LNCAP (cell line): ENCODE measurements around the gene VWA5B2.

Experiments
- TF ChIP-seq, protein P1 (sequence below): fragments of 450-650 bp; IDR thresholded peaks from 2 replicates; pipeline ENCODE4 v1.5.1; 2017; ENCODE audit warnings: mild to moderate bottlenecking

Gene VWA5B2

DNA sequence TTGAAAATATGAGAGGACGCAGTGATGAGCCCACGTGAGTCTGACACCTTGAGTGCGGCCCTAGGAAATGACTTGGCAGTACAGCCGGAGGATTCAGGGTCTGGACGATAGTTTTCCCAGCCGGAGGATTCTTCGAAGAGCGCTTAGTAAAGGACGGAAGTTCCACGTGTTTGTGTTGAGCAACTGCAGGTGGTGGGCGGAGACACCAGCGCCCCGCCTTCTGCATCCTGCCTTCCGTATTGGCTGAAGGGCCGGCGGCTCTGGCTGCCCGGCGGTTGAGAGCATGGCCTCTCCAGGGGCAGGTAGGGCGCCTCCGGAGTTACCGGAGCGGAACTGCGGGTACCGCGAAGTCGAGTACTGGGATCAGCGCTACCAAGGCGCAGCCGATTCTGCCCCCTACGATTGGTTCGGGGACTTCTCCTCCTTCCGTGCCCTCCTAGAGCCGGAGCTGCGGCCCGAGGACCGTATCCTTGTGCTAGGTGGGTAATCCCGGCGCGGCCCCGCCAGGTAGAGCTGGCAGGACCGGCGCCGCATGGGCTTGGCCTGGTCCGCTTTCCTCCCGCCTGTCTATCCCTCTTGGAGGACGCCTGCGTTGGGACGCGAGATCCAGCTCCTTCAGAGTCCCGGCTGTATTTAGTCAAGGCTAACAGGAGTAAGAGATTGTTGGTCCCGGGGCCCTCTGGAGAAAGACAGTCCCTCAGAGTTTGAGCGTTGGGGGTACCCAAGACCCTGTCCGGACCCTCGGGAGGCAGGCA, 20.2 kb downstream of the VWA5B2 start, which contains the start of gene EEF1AKMT4:
Gene EEF1AKMT4, plus strand, starts transcription at position 261 of the 755 bp plus-strand sequence. Its CDS starts 23 bp downstream, at position 284.
- TF ChIP-seq, protein P1, sequence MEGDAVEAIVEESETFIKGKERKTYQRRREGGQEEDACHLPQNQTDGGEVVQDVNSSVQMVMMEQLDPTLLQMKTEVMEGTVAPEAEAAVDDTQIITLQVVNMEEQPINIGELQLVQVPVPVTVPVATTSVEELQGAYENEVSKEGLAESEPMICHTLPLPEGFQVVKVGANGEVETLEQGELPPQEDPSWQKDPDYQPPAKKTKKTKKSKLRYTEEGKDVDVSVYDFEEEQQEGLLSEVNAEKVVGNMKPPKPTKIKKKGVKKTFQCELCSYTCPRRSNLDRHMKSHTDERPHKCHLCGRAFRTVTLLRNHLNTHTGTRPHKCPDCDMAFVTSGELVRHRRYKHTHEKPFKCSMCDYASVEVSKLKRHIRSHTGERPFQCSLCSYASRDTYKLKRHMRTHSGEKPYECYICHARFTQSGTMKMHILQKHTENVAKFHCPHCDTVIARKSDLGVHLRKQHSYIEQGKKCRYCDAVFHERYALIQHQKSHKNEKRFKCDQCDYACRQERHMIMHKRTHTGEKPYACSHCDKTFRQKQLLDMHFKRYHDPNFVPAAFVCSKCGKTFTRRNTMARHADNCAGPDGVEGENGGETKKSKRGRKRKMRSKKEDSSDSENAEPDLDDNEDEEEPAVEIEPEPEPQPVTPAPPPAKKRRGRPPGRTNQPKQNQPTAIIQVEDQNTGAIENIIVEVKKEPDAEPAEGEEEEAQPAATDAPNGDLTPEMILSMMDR, result peak; percentile 47

DNA sequence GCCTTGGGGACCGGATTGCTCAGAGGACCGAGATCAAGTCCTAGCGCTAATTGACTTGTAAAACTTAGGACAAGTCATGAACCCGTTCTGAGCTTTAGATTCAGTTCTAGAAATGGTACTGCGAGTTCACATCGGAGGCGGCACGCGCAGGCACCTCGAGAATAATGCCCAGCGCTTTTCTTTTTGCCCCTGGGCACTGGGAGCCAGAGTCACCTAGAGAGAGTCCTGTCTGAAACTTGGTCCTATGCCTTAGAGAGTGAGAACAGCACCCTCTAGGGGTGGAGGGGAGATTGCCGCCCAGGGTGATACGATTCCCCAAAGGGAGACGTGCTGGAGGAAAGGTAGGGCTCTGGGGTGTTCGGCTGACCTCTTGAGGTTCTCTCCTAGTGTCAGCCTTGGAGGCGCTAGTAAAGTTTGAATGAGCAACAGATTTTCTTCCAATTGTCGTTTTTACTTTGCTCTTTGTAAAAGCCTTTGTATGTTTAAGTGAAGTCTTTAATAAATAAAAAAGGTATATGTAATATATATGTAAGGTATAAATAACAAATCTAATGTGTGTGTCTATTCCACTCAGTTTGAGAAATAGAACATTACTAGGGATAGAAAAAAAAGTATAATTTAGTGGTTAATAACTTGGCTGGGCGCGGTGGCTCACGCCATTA, 20.9 kb downstream of the VWA5B2 start:
- TF ChIP-seq, protein P1, result peak; percentile 94

DNA sequence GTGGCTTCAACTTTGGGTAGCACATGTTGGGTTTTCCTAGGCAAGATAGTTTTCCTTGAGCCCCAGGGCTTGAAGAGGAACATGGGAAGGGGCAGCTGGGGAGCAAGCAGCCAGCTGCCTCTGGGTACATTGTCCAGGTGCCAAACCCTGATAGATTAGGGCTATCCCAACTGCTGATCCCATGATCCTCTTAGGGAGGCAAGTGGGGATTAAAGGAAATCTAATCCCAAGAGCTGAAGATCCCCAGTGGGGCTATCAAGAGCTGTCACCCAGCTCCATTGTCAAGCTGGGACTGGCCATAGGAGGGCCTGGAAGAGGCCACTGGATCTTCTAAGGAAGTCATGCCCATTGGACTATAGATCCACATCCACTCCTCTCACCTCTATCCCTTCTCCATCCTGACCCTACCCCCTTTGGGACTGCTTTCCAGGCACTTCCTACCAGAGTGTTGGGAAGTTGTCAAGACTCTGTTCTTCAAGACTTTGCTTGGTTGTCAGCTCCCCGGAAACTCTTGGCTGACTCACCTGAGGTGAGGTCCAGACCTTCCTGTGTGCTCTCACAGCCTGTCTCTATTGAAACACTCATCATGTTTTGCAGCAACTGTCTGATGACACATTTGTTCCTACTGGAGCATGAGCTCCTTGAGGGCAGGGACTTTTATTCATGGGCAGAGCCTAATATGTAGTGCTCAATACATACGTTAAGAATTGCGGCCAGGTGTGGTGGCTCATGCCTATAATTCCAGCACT, 26.1 kb downstream of the VWA5B2 start:
- TF ChIP-seq, protein P1, result no peak

DNA sequence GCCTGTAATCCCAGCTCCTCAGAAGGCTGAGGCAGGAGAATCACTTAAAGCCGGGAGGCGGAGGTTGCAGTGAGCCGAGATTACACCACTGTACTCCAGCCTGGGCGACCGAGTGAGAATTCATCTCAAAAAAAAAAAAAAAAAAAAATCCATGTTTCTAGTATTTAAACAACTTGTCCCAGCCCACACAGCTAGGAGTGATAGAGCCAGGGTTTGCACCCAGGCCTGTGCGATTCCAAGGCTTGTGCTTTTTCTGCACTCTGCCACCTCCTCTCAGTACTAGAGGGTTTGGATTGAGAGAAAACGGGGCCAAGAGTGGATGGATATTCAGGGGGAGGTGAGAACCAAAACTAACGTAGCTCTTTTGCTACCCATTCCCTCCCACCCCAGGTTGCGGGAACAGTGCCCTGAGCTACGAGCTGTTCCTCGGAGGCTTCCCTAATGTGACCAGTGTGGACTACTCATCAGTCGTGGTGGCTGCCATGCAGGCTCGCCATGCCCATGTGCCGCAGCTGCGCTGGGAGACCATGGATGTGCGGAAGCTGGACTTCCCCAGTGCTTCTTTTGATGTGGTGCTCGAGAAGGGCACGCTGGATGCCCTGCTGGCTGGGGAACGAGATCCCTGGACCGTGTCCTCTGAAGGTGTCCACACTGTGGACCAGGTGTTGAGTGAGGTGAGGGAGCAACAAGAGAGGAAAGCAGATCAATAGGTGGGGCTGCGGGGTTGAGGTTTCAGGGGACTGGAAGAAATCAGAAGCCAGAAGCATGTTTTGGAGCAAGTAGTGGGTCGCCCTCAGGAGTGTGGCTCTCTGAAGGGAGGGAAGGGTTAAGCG, 27.9 kb downstream of the VWA5B2 start:
- TF ChIP-seq, protein P1, result no peak

DNA sequence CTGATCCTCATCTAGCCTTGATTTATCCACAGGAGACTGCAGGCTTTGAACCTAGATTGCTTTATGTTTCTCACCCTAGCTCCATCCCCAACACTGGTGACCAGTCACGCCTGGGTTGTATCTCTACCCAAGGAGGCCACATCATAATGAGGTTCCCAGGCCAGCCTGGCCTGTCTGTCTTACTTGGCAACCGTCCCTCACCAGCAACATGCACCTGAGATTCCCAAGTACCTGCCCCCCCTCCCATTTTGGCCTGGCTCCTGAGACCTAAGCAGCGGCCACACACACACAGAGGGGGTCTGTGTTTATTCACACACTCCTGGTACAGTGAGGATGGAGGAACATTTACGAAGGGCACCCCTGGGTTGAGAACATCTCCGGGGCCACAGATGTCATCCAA, 29.5 kb downstream of the VWA5B2 start:
- TF ChIP-seq, protein P1, result no peak

DNA sequence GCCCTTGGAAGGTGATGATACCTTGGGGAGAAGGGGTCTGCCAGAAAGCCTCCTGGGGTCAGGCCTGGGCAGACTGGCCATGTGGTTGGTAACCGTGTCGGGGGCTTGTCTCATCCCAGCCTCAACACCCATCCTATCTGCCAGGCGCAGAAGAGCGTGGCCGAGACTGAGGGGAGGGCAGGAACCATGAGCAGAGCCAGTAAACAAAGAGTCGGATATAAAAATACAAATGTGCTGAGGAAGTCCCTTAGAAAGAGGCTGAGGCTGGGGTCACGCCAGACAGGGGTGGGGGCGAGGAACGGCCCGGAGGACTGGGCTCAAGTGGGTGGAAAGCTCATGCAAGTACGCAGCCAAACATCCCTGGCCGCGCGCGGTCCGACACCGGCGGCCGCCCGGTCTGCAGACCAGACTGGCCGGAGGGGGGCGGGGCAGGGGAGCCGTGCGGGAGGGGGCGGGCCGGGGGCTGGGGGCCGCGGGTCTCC, 30.1 kb downstream of the VWA5B2 start:
- TF ChIP-seq, protein P1, result no peak
